Muscle of back (tissue), 11 donors: ENCODE results near the gene CD300LD. TPM values are rescaled to one million over a fixed set of nuclear protein-coding genes. Genes with fewer than 3 reads are reported as not detected.
A peak's percentile ranks its signal among the peaks of the same experiment; 100 is the strongest.
"Not testable (repeated sequence)": the region's sequence is repeated elsewhere in the genome, so short reads cannot be mapped to it uniquely, and the experiment has no call there.

Source experiments
- DNase-seq, 3 donors: peaks; one replicate each; pipeline versions ENCODE4 v3.0.0 to v3.0.0-alpha.2; 2013
- polyA plus RNA-seq, 10 donors: library from polyadenylated mRNA; unstranded; fragments of 120-200 nt; gene quantifications; one replicate each; pipeline ENCODE4 v1.2.1, GENCODE V29; 2013; ENCODE audit not compliant: insufficient read length in 10 of 10

Gene CD300LD
- polyA plus RNA-seq, 10 donors = not detected

DNA sequence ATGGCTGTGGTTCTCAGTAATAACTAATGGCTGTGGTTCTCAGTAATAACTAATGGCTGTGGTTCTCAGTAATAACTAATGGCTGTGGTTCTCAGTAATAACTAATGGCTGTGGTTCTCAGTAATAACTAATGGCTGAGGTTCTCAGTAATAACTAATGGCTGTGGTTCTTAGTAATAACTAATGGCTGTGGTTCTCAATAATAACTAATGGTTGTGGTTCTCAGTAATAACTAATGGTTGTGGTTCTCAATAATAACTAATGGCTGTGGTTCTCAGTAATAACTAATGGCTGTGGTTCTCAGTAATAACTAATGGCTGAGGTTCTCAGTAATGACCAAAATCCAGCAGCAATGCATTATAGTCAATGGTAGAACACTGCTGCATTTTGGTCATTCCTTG lies 18.4 kb downstream of the CD300LD start:
- not testable (repeated sequence) for DNase-seq

DNA sequence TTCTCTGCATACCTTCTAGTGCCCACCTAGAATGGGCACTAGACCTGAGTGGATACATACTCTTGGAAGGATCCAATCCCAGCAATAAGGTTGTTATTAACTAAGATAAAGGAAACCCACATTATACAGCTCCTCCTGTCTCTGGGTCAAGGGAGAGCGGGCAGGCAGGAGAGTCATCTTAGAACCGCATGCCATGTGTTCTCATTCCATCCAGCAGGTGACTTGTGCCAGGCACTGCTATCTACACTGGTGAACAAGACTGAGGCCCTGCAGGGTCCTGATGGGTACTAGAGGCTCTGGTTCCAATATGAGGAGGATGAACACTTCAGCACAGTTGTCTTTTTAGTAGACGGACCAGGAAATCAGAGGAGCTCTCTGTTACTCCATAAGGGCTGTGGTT lies 18.9 kb downstream of the CD300LD start:
- no peak for DNase-seq

DNA sequence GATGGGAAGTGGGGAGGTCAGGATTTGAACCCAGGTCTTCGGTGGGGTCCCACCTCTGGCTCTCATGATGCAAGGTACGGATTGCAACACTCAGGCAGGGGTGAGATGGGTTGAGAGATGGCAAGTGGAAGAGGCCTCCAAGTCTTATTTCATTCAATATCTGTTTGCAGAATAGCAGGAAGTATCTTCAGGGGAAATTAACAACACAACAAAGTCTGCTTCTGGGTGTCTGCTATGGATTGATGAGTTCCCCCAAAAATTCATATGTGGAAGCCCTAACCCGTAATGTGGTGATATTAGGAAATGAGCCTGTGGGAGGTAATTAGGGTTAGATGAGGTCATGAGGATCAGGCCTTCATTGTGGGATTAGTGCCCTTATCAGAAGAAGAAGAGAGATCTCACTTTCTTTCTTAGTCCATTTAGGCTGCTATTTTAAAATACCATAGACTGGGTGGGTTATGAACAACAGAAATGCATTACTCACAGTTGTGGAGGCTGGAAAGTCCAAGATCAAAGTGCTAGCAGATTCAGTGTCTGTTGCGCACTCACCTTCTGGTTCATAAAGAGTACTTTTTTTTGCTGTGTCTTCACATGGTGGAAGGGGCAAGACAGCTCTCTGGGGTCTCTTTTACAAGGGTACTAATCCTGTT lies 20.3 kb downstream of the CD300LD start:
- no peak for DNase-seq

DNA sequence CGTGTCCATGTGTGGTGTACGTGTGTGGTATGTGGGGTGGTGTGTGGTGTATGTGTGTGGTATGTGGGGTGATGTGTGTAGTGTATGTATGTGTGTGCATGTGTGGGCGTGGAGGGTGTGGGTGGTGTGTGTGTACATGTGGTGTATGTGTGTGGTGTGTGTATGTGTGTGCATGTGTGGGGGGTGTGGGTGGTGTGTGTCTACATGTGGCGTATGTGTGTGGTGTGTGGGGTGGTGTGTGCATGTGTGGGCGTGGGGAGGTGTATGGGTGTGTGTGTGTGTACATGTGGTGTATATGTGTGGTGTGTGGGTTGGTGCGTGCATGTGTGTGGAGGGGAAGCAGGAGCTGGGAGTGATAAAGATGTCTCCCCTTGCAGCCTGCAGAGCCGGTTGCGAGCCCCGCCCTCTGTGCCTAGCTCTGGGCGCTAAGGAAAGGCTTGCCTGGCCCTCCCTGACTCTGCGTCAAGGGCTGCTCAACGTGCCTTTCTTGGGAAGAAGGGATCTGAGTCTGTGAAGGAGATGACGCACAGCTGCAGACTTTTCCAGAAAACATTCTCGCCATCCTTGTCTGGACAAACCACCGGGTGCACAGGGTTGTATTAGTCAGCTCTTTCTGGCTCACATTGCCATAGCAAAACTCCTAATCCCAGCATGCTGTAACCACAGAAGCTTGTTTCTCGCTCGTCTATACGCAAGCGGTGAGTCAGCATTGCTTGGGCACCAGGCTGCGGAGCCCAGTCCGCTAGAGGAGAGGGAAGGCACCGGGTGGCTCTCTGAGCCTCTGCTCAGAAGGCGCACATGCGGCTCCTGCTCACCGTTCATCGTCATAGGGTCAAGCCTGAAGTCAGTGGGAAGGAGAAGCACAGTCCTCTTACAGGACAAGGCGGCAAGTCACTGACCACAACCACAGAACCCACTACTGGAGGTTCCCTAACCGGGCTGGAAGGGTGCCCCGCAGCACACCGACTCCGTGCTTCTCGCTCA lies 22.8 kb downstream of the CD300LD start:
- peak; percentile 23 to 78 (median 45) for DNase-seq

DNA sequence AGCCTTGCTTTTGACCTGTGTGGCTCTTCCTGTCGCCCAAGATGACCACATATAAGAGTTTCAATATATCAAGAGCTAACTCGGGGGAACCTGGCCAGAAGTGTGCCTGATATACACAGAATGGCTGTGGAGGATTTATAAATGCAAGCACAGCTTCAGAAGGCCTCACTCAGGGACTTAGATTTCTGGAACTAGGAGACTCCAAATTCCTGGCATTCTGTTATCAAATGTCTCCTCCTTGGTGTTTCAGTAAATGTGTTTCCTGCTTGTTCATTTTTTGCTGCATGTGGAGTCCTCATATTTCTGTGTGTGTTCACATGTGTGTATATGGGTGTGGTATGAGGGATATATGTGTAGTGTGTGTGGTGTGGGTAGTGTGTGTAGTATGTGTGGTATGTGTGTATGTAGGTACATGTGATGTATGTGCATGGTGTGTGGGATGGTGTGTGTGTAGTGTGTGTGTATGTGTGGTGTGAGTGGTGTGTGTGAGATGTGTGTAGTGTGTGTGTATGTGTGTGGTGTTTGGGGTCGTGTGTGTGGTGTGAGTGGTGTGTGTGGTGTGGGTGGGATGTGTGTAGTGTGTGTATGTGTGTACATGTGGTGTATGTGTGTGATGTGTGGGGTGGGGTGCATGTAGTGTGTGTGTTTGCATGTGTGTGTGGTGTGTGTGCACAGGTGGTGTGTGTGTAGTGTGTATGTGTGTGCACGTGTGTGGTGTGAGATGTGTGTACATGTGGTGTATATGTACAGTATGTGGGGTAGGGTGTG lies 23.8 kb downstream of the CD300LD start:
- DNase-seq = no peak

DNA sequence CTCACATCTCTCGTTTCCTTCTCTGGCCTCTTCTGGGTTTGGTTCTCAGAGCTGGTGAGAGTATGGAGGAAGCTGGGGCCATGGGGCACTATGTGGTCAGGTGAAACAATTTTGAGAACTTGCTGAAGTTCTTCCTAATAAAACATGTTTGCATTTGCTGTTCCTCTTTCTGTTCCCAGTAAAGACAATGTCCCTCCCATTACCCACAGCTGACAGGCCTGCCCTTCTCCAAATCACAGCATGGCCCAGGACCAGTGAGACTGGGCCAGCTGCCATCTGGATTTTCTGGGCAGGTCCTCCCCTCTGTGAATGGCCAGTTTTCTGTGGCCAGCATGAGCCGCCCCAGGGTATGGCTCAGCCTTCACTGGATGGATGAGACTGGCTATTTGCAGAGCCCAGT lies 24.7 kb downstream of the CD300LD start, which contains the start of gene CD300H:
Gene CD300H, minus strand, starts transcription at position 113 of the 400 bp plus-strand sequence.
- no peak for DNase-seq

- peak in 2 of 3 donors; percentile 13 to 30 for DNase-seq
Observed at GRCh38 chr17:74566132-74566753, 25.8 kb downstream of the CD300LD start.

- DNase-seq = no peak
Observed at GRCh38 chr17:74565126-74565525, 27.0 kb downstream of the CD300LD start.

GRCh38 chr17:74563358-74563757 lies 28.7 kb downstream of the CD300LD start:
- no peak for DNase-seq

DNA sequence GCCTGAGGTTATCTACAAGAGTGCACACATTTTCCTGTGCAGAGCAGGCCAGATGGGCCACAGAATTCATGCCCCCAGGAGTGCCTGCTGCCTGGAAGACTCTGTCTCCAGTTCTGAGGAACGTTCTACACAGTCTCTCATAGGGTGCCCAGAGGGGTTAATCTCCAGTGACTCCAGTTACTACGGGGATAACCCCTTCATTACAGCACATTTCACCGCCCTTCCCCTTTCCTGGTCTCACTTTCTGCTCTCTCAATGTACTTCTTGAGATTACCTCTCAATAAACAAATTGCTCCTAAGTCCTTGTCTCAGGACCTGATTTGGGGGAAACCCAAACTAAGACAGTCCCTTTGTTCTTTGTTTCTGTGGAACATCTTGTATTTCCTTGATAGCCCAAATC lies 30.5 kb downstream of the CD300LD start:
- DNase-seq = no peak

DNA sequence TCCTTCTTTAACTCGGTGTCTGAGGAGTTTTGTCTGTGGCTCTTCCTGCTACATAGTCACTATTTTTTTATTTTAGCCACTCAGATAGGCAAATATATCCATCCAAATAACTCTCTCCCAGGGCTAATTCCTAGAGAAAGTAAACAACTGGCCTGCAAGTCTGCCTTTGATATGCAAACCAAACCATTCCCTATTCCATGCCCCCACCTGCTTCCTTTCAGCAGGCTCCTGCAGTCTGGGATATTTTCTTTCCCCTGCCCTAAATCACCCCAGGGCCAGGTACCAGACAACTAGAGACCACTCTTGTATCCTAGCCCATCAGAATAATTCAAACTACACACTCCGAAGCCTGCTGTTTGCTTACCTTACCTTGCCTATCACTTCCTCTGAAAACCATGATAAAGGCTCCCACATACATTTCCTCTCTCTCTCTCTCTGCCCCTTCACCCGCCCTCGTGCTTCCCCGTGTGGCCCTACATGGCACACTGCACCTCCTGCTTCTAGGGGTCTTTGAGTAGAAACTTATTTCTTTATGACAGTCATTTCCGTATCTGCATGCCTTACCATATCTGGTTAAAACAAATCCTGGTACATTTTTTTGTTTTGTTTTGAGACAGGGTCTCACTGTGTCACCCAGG lies 33.1 kb downstream of the CD300LD start:
- no peak for DNase-seq

GRCh38 chr17:74558402-74558801 lies 33.7 kb downstream of the CD300LD start:
- not testable (repeated sequence) for DNase-seq

GRCh38 chr17:74555427-74555940 lies 36.6 kb downstream of the CD300LD start:
- no peak for DNase-seq

DNA sequence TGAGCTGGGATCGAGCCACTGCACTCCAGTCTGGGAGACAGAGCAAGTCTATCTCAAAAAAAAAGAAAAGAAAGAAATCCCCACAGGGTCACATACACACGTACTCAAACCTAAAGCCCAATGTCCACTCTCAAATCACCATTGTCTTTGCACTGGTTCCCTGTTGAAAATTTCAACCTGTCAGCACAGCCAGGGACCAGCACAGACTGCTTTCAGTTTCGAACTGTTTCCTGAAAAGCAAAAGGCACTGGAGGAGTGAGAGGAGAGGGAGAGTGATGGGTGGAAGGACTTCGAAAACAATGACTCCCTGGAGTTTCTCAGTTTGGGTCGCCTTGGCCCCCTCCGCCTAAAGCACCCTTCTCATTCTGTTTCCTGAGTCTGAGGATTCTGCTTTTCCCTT lies 37.2 kb downstream of the CD300LD start:
- no peak for DNase-seq

GRCh38 chr17:74552037-74552436 lies 40.0 kb downstream of the CD300LD start:
- no peak for DNase-seq

DNA sequence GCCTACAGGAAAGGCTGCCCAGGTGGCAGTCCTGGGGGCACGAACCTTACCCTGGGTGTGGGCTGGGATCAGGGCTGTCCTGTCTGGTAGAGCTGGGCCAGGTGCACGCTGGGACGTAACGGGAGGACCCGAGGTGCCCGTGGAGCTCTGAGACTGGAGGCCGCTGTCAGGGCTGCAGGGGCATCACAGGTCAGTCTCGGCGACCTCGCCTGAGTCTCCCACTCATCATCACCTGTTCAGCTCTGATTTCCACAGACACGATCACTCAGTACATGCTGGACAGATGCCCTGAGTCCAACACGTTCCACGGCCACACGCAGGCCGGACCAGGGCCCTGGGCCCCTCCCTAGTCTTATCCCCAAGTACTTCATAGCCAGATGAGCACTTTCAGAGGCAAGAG lies 41.5 kb downstream of the CD300LD start:
- DNase-seq = no peak

DNA sequence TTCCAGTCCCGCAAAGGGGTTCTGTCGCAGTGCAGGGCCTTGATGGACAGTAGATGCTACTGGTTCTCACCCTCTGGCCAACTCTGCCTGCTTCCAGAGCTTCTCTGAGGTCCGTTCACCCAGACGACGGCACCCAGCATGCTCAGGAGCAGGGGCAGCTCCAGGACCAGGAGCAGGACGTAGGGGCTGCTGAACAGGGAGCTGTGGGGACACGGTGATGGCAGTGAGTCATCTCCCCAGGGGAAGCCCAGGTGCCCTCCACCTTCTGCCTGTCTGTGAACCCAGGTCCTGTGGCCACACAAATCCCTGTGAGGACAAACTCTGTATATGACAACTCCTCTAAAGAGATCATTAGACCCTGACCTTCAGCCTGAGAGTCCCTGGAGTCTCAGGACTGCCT lies 42.7 kb downstream of the CD300LD start:
- DNase-seq = no peak

DNA sequence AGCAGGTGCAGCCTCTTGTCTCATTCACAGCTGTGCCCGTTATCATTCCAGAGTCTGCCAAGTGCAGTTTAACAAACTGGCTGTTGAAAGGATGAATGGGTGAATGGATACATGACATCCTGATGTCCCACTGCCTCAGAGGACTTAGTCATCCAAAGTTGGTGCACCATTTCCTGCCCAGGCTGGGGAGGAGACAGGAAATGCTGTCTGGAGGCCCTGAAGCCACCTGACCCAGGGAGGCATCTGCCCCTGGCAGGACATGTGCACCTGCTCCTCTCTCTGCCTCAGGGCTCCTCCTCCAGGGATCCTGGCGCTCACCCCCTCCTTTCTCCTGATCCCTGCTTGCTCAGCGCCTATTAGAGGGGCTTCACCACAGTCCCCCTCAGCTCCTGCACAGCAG lies 44.3 kb downstream of the CD300LD start:
- DNase-seq = no peak

DNA sequence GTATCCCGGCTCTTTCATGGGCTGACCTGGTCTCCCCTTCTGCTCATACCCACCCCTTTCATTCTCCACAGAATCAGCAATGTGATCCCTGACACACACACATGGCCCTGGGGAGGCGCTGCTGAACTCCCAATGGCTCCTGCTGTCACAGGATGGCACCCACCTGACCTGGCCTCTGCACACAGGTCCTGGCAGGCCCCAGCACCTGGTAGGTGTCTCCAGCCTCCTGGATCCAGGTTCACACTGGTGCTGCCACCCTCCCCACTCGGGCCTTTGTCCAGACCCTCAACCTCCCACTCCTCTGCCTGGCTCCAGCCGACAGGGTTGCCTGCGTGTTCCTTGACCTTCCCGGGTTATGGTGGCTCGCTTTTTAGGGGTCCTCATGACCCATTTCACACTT lies 44.8 kb downstream of the CD300LD start:
- DNase-seq = no peak

DNA sequence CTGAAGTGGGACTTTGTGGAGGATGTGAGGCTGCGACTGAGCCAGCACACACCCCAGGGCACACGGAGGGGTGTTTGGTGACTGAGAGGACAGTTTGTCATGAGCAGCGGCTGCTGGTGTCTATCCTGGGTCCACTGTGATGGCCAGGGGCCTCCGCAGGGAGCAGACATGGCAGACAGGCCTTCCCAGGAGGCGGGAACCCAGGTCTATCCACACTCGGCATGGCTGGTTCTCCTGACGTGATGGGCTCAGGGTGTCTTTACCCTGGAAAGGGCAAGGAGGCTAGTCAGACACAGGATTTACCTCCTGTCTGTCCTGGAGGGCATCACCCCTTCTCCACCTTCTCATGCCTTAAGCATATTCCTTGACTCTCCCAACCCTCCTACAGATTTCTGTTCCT lies 45.5 kb downstream of the CD300LD start:
- no peak for DNase-seq

- DNase-seq = peak in 1 of 3 donors; percentile 38
Observed at GRCh38 chr17:74545843-74546230, 46.2 kb downstream of the CD300LD start, which contains the start of gene CD300C. Gene CD300C (minus strand): TSS chr17:74546115. CDS start chr17:74545782, 333 bp downstream.
